GM20000 (cell line): ENCODE measurements around the gene PHF19.

Source experiments
- DNase-seq: peaks from one replicate; pipeline ENCODE4 v3.0.0; 2012; ENCODE audit warnings: low spot score
- TF ChIP-seq, protein P1 (sequence below): IDR thresholded peaks from 2 replicates; pipeline ENCODE4 v1.5.1; 2012; ENCODE audit warnings: mild to moderate bottlenecking, control low read depth; ENCODE audit errors: extremely low read depth, missing control alignments

The PHF19 gene

GRCh38 chr9:120876842-120877240, at the start of gene PHF19:
Gene PHF19, minus strand, starts transcription at chr9:120877188. Its CDS starts 2,447 bp downstream, at chr9:120874741.
- DNase-seq, result no peak

DNA sequence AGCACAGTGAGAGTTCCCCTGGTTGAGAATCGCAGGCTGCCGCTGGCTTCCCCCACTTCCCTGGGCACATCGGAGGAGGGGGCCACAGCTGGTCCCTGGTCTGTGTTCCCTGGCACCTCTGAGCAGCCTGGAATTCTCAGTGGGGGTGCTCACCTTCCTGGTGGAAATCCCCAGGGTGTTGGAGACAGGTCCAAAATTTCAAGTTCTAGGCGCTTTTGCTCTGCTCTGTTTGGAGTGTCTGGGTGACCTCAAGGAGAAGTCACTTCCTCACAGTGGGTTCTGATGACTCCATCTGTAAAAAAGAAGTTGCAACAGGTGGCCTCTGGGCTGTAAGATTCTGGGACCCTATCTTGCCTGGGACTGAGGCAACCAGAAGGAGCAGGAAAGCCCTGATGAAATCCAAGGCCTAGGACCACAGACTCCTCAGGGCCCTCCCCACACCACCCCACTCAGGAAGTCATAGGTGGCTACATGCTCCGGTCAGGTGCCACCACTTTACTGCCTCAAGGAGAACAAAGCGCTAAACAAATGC, 49.5 kb upstream of the PHF19 start, which contains the start of gene TRAF1:
TSS of gene TRAF1 (minus strand) at position 400 of the 532 bp plus-strand sequence. CDS start 721 bp downstream, outside the sequence.
- TF ChIP-seq, protein P1, sequence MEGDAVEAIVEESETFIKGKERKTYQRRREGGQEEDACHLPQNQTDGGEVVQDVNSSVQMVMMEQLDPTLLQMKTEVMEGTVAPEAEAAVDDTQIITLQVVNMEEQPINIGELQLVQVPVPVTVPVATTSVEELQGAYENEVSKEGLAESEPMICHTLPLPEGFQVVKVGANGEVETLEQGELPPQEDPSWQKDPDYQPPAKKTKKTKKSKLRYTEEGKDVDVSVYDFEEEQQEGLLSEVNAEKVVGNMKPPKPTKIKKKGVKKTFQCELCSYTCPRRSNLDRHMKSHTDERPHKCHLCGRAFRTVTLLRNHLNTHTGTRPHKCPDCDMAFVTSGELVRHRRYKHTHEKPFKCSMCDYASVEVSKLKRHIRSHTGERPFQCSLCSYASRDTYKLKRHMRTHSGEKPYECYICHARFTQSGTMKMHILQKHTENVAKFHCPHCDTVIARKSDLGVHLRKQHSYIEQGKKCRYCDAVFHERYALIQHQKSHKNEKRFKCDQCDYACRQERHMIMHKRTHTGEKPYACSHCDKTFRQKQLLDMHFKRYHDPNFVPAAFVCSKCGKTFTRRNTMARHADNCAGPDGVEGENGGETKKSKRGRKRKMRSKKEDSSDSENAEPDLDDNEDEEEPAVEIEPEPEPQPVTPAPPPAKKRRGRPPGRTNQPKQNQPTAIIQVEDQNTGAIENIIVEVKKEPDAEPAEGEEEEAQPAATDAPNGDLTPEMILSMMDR, result no peak
- DNase-seq, result no peak

More at GRCh38 chr9:120876842-120877240, at the start of gene PHF19:
- TF ChIP-seq, protein P1, result no peak

DNA sequence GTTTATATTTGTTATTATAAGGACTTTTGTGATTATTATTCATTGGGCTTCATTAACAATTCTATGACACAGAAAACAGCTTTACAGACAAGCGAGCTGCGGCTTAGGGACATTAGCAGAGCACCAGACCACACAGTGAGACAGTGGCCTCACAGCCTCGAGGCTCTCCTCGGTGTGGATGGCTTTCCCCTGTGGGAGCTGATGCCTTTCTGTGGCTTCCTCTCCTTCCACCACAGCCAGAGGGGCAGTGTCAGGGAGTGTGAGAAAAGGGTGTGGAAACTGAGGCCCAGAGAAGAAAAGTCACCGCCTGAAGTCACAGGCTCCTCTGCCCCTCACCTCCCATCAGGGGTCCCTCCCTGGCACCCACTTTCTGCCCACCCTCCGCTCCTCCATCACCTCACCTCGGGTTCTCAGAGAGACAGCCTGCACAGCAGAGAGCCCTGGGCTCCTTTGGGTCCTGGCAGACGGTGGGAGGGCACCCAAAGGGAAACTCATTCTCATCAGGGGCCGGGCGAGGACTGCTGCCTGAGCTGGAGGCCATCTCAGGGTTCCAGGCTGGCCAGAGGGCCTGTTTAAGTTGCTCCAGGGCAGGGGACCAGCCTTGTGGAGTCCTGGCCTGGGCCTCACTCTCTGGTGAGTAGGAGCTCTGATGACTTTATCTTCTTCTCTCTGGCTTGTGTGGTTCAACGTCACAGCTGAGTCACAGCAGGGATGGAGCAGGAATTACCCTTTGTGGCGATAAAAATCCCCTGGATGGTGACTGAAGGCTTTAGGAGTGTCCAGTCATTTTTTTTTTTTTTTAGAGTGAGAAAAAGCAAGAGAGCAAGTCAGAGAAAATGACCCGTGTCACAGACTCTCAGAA, 48.8 kb upstream of the PHF19 start:
- TF ChIP-seq, protein P1, result no peak

GRCh38 chr9:120924698-120925534, 47.9 kb upstream of the PHF19 start:
- TF ChIP-seq, protein P1, result no peak
- DNase-seq, result no peak

More for the DNA sequence above, 48.8 kb upstream of the PHF19 start:
- peak; percentile 78 for DNase-seq

DNA sequence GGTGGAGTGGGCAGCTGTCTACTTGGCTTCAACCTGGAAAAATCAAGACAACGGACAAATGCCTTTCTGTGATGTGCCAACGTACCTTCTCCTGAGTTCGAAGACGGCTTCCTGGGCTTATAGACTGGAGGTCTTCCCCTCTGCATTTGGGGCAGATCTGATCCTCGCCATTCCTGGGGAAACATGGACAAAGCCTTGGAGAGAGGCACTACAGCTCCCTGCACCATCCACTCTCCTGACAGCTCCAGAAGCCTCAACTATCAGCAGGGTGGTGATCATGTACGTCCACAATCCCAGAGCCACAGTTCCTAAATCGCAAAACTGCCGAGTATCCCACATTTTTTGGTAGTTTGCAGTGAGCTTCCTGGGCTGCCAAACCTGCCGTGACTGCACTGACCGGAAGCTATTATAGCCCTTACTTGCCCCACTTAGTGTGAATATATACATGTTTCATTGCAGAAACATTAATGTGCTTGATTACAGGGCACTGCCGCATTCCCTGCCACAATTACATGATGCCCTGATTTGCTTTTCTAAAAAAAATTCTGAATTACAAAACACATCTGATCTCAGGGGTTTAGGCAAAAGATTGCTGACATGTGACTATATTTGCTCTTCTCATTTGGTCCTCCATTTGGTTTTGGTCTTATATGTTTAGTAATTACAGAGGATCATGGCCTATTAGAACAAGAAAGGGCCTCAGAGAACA, 46.8 kb upstream of the PHF19 start:
- no peak for DNase-seq
- TF ChIP-seq, protein P1, result no peak

DNA sequence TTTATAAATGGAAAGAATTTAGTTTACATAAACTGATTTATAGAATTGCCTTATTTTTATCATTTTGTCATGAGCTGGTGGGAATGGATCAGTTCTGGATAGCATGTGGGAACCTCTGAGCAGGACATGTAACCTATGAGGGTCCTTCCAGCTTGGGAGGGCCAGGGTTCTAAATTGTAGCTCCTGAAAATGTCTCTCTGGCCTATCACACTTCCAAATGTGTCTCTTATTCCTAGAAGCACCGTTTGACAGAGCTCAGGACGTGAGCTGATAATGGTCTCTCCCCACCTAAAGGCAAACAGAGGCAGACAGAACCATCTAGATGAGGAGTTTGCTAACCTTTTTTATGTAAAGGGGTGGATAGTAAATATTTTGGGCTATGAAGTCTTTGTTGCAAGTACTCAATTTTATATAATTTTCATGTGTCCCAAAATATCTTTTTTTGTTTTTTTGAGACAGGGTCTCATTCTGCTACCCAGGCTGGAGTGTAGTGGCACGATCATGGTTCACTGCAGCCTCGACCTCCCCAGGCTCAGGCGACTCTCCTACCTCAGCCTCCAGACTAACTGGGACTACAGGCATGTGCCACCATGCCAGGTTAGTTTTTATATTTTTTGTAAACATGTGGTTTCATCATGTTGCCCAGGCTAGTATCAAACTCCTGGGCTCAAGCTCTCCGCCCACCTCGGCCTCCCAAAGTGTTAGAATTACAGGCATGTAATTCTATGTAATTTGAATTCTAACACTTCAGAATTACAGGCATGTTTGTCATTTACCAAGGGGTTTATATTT, 45.6 kb upstream of the PHF19 start:
- DNase-seq, result no peak
- TF ChIP-seq, protein P1, result no peak
